CD8-positive, alpha-beta memory T cell (primary cell): ENCODE results near the gene REV3L. TPM values are rescaled to one million over a fixed set of nuclear protein-coding genes. Genes with fewer than 3 reads are reported as not detected.

Source experiments
- CTCF ChIA-PET: fragments of 350-600 bp; sonication (Branson Sonifier 250); formaldehyde crosslinking; loops from one replicate; lab custom pipeline; 2021; ENCODE audit warnings: antibody characterized with exemption; lab: Charles Lee
- POLR2A ChIA-PET: fragments of 350-600 bp; sonication (Branson Sonifier 250); formaldehyde crosslinking; loops from one replicate; lab custom pipeline; 2021; ENCODE audit warnings: antibody characterized with exemption; lab: Charles Lee
- DNase-seq, 5 donors: peaks; one replicate each; pipeline versions ENCODE4 v3.0.0 to v3.0.0-alpha.2; 2020 to 2022; ENCODE audit warnings: mixed read lengths in 1 of 5
- H3K27ac ChIP-seq: one replicate; pipeline ENCODE4 v1.7.0; 2013; ENCODE audit warnings: low read depth, mild to moderate bottlenecking, low read length, moderate library complexity
- H3K27me3 ChIP-seq: 2 replicates; pipeline ENCODE4 v1.7.0; 2013; ENCODE audit warnings: low read length, mild to moderate bottlenecking; ENCODE audit not compliant: insufficient read depth, poor library complexity, severe bottlenecking
- H3K36me3 ChIP-seq: 2 replicates; pipeline ENCODE4 v1.7.0; 2013; ENCODE audit warnings: mild to moderate bottlenecking, low read length, moderate library complexity; ENCODE audit not compliant: insufficient read depth
- H3K4me1 ChIP-seq: 2 replicates; pipeline ENCODE4 v1.7.0; 2013; ENCODE audit warnings: mild to moderate bottlenecking, low read length, moderate library complexity; ENCODE audit not compliant: insufficient read depth
- H3K4me3 ChIP-seq: 2 replicates; pipeline ENCODE4 v1.7.0; 2013; ENCODE audit warnings: mild to moderate bottlenecking, low read length
- H3K9me3 ChIP-seq: 2 replicates; pipeline ENCODE4 v1.7.0; 2013; ENCODE audit warnings: mild to moderate bottlenecking, low read length
- H3K27ac Mint-ChIP-seq, 8 donors: one replicate each; pipeline ENCODE4 v1.8.0; 2020 to 2021; ENCODE audit warnings: mixed read lengths in 8 of 8, mild to moderate bottlenecking in 6 of 8, inconsistent platforms in 3 of 8, moderate library complexity in 3 of 8
- H3K27me3 Mint-ChIP-seq, 2 donors: one replicate each; pipeline ENCODE4 v1.8.0; 2020 to 2021; ENCODE audit warnings: mixed read lengths in 2 of 2, mild to moderate bottlenecking in 1 of 2, moderate library complexity in 1 of 2
- H3K36me3 Mint-ChIP-seq, 3 donors: one replicate each; pipeline ENCODE4 v1.8.0; 2020 to 2021; ENCODE audit warnings: mixed read lengths in 3 of 3, inconsistent platforms in 1 of 3, mild to moderate bottlenecking in 1 of 3
- H3K4me1 Mint-ChIP-seq, 3 donors: one replicate each; pipeline ENCODE4 v1.8.0; 2020 to 2021; ENCODE audit warnings: mixed read lengths in 3 of 3, inconsistent platforms in 1 of 3, mild to moderate bottlenecking in 1 of 3
- H3K4me3 Mint-ChIP-seq, 7 donors: one replicate each; pipeline ENCODE4 v1.8.0; 2020 to 2021; ENCODE audit warnings: mixed read lengths in 7 of 7, mild to moderate bottlenecking in 6 of 7, moderate library complexity in 4 of 7, inconsistent platforms in 2 of 7
- H3K9me3 Mint-ChIP-seq, 5 donors: one replicate each; pipeline ENCODE4 v1.8.0; 2020 to 2022; ENCODE audit warnings: mixed read lengths in 5 of 5, mild to moderate bottlenecking in 3 of 5, moderate library complexity in 2 of 5, inconsistent platforms in 1 of 5
- polyA plus RNA-seq: library from polyadenylated mRNA; unstranded; fragments of 300-500 nt; fragmentation: Illumina TruSeq; gene quantifications from one replicate; pipeline ENCODE4 v1.2.3, GENCODE V29; 2021
- total RNA-seq, 2 experiments: library from RNA; stranded (reverse); gene quantifications; one replicate each; pipeline ENCODE4 v1.2.3, GENCODE V29; 2021

The REV3L gene
- total and polyA plus RNA-seq, 3 experiments from 2014 or later: 16.5 to 27.0 (median 20.8) TPM

DNA sequence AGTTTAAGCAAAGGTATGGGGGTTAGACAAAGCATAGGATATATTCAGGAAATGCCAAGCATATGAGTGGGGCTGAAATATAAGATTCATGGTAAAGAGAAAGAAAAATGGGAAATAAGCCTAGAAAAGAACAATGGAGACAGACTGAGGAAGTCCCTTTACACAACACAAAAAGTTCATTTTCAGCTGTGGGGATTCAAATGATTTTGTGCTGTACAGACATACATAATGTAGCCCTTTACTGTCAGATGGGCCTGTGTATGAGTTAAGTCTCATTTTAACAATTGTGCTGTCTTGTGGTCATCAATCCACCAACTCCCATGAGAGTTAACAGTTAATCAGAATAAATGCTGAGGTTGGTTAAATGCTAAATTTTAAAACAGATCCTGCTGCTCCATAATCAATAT is 37.2 kb downstream of the REV3L start:
- Mint-ChIP-seq H3K27ac (peak overlapping the region in 1 of 8 donors; percentile 12), H3K4me1 (peaks cover 23 to 55% (median 48%) of the 10 kb centered on the region in 3 donors)

DNA sequence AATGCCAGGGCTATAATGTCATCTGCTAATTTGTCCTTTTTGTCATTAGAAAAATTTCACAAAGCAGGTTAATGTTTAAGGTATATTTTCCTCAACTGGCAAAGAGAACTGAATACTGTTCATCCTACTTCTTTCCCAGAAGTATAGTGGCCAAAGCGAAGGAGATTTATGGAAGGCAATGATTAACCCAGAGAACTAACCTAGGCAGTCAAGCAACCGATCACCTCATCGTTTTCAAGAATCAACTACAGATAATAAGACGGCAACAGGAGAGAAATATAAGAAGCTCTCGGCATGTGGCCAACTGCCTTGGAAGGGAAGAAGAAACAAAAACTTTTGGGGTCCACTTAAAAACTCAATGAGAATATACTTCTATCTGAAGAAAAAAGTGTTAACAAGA is 38.2 kb downstream of the REV3L start:
- Histone ChIP-seq H3K4me1 (no peaks in the 10 kb centered on the region), H3K9me3 (no peaks in the 10 kb centered on the region), H3K4me3 (no peak overlapping the region), H3K36me3 (no peaks in the 10 kb centered on the region), H3K27ac (no peak overlapping the region), H3K27me3 (no peaks in the 10 kb centered on the region)
- H3K27me3 Mint-ChIP-seq: no peaks in the 10 kb centered on the region
- DNase-seq: no peak
- no peaks in the 10 kb centered on the region for H3K9me3 Mint-ChIP-seq
- CTCF ChIA-PET: no interaction called here
- no peak overlapping the region for H3K4me3 Mint-ChIP-seq
- peaks cover 0 to 2% (median under 1%) of the 10 kb centered on the region in 3 donors for H3K36me3 Mint-ChIP-seq
- H3K27ac Mint-ChIP-seq: no peak overlapping the region
- peaks cover 20 to 48% (median 40%) of the 10 kb centered on the region in 3 donors for H3K4me1 Mint-ChIP-seq
- POLR2A ChIA-PET: no interaction called here

More for the DNA sequence above, 37.2 kb downstream of the REV3L start:
- H3K36me3 ChIP-seq: no peaks in the 10 kb centered on the region
- no peak overlapping the region for H3K4me3 ChIP-seq
- ChIA-PET CTCF (no interaction called here), POLR2A (no interaction called here)
- no peaks in the 10 kb centered on the region for H3K27me3 ChIP-seq
- H3K9me3 Mint-ChIP-seq: no peaks in the 10 kb centered on the region
- peaks cover 0 to 3% (median 2%) of the 10 kb centered on the region in 3 donors for H3K36me3 Mint-ChIP-seq
- no peak overlapping the region for H3K4me3 Mint-ChIP-seq
- no peak overlapping the region for H3K27ac ChIP-seq
- no peaks in the 10 kb centered on the region for H3K4me1 ChIP-seq
- H3K9me3 ChIP-seq: no peaks in the 10 kb centered on the region
- peaks cover 0 to 1% of the 10 kb centered on the region in 2 donors for H3K27me3 Mint-ChIP-seq
- no peak for DNase-seq

DNA sequence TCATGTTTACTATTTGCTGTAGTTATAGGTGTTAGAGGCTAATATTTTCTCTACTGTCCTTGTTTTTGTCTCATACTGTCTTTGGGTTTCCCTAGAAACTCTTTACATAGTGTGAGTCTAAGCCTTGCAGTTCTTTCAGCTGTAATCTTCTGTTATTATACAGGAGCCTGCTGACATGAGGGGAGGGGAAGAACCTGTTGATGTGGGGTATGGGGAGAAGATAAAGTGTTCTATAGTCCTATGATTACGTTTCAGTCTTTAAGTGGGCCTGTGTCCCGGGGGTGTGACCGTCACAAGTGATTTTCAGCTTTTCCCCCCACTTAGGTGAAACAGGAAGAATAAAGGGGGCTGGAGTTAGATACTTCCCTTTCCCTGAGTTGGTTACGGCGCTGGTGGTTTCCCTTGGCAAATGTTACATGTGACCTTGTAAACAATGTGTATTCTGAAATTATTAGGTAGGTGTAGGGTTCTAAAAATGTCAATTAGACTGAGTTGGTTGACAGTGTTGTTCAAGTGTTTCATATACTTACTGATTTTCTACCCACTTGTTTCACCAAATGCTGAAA is 41.3 kb downstream of the REV3L start:
- Mint-ChIP-seq H3K36me3 (peaks cover 0 to 2% (median 0%) of the 10 kb centered on the region in 3 donors), H3K4me1 (peaks cover 22 to 48% (median 36%) of the 10 kb centered on the region in 3 donors), H3K27ac (peak overlapping the region in 2 of 8 donors; percentile 24 to 27), H3K27me3 (no peaks in the 10 kb centered on the region), H3K4me3 (no peak overlapping the region), H3K9me3 (no peaks in the 10 kb centered on the region)
- ChIA-PET POLR2A (no interaction called here), CTCF (no interaction called here)
- Histone ChIP-seq H3K4me1 (no peaks in the 10 kb centered on the region), H3K36me3 (no peaks in the 10 kb centered on the region), H3K27me3 (no peaks in the 10 kb centered on the region), H3K27ac (no peak overlapping the region), H3K4me3 (no peak overlapping the region), H3K9me3 (no peaks in the 10 kb centered on the region)
- no peak for DNase-seq

DNA sequence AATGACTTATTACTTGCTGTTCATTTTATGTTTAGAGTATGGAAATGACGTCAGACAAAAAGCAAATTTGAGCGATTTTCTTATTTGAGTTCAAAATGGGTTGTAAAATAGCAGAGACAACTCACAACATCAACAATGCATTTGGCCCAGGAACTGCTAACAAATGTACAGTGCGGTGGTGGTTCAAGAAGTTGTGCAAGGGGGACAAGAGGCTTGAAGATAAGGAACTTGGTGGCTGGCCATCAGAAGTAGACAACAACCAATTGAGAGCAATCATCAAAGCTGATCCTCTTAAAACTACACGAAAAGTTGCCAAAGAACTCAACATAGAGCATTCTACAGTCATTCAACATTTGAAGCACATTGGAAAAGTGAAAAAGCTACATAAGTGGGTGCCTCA is 43.8 kb downstream of the REV3L start:
- no peaks in the 10 kb centered on the region for H3K27me3 Mint-ChIP-seq
- CTCF ChIA-PET: no interaction called here

DNA sequence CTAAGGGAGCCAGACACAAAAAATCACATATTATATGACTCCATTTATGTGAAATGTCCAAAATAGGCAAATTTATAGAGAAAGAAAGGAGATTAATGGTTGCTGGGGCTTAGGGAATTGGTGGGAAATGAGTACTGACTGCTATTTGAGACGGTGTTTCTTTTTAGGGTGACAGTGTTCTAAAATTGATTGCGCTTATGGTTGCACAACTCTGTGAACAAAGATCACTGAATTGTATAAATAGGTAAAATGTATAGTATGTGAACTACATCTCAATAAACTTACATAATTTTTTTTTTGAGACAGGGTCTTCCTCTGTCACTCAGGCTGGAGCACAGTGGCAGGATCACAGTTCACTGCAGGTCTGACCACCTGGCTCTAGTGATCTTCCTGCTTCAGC is 45.4 kb downstream of the REV3L start:
- CTCF ChIA-PET: no interaction called here
- no peak overlapping the region for H3K4me3 Mint-ChIP-seq
- POLR2A ChIA-PET: no interaction called here

More for the DNA sequence above, 43.8 kb downstream of the REV3L start:
- Mint-ChIP-seq H3K9me3 (no peaks in the 10 kb centered on the region), H3K36me3 (peaks cover 0 to 2% (median 0%) of the 10 kb centered on the region in 3 donors), H3K27ac (no peak overlapping the region), H3K4me3 (no peak overlapping the region), H3K4me1 (peaks cover 26 to 49% (median 40%) of the 10 kb centered on the region in 3 donors)
- Histone ChIP-seq H3K36me3 (no peaks in the 10 kb centered on the region), H3K4me3 (no peak overlapping the region), H3K27ac (no peak overlapping the region), H3K9me3 (no peaks in the 10 kb centered on the region), H3K27me3 (no peaks in the 10 kb centered on the region), H3K4me1 (no peaks in the 10 kb centered on the region)
- DNase-seq: no peak
- POLR2A ChIA-PET: no interaction called here

DNA sequence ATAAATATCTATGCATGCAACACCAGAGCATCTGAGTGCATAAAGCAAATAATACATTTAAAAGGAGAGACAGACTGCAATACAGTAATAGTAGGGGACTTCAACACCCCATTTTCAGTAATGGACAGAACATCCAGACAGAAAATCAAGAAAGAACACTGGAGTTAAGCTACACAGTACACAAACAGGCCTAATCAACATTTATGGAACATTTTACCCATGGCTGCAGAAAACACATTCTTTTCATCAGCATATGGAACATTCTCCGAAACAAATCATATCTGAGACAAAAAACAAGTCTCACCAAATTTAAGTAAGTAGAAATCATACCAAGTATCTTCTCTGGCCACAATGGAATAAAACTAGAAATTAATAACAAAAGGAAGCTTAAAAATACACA is 50.5 kb downstream of the REV3L start:
- DNase-seq: no peak
- ChIA-PET POLR2A (interaction anchor here (0.6 kb wide), 1 partner anchor 50 kb away, joined by 7 read pairs; the partner anchor contains the start of gene REV3L), CTCF (no interaction called here)
- H3K27ac Mint-ChIP-seq: no peak overlapping the region
- H3K9me3 Mint-ChIP-seq: peaks cover 8 to 23% (median 16%) of the 10 kb centered on the region in 5 donors
- H3K27me3 Mint-ChIP-seq: no peaks in the 10 kb centered on the region
- H3K27ac ChIP-seq: no peak overlapping the region
- H3K4me1 ChIP-seq: peaks cover 10% of the 10 kb centered on the region
- no peaks in the 10 kb centered on the region for H3K36me3 ChIP-seq
- H3K4me3 ChIP-seq: no peak overlapping the region
- H3K4me1 Mint-ChIP-seq: peaks cover 34 to 71% (median 58%) of the 10 kb centered on the region in 3 donors
- peaks cover 12 to 27% (median 17%) of the 10 kb centered on the region in 3 donors for H3K36me3 Mint-ChIP-seq
- H3K27me3 ChIP-seq: no peaks in the 10 kb centered on the region
- H3K4me3 Mint-ChIP-seq: no peak overlapping the region
- H3K9me3 ChIP-seq: no peaks in the 10 kb centered on the region

More for the DNA sequence above, 45.4 kb downstream of the REV3L start:
- Histone ChIP-seq H3K9me3 (no peaks in the 10 kb centered on the region), H3K4me3 (no peak overlapping the region), H3K4me1 (peaks cover 1% of the 10 kb centered on the region), H3K27me3 (no peaks in the 10 kb centered on the region), H3K36me3 (no peaks in the 10 kb centered on the region), H3K27ac (no peak overlapping the region)
- Mint-ChIP-seq H3K9me3 (no peaks in the 10 kb centered on the region), H3K36me3 (peaks cover 0 to 3% (median 0%) of the 10 kb centered on the region in 3 donors), H3K4me1 (peaks cover 32 to 56% (median 51%) of the 10 kb centered on the region in 3 donors), H3K27ac (no peak overlapping the region), H3K27me3 (no peaks in the 10 kb centered on the region)
- DNase-seq: no peak

DNA sequence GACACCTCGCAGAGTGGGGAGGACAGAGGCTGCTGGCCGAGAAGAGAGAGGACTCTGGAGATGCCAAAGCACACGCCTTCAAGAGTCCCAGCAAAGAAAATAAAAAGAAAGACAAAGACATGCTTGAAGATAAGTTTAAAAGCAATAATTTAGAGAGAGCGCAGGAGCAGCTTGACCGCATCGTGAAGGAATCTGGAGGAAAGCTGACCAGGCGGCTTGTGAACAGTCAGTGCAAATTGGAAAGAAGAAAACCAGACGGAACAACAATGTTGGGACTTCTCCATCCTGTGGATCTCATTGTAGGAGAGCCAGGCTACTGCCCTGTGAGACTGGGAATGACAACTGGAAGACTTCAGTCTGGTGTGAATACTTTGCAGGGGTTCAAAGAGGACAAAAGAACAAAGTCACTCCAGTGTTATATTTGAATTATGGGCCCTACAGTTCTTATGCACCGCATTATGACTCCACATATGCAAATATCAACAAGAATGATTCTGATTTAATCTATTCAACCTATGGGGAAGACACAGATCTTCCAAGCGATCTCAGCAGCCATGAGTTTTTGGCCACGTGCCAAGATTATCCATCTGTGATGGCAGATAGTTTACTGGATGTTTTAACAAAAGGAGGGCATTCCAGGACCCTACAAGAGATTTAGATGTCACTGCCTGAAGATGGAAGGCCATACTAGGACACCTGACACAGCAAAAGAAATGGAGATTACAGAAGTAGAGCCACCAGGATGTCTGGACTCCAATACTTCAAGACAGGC is 52.2 kb downstream of the REV3L start:
- Mint-ChIP-seq H3K36me3 (peaks cover 11 to 27% (median 17%) of the 10 kb centered on the region in 3 donors), H3K27ac (peak overlapping the region in 1 of 8 donors; percentile 16), H3K4me3 (no peak overlapping the region), H3K27me3 (no peaks in the 10 kb centered on the region), H3K4me1 (peaks cover 37 to 77% (median 60%) of the 10 kb centered on the region in 3 donors), H3K9me3 (peaks cover 10 to 23% (median 16%) of the 10 kb centered on the region in 5 donors)
- ChIA-PET CTCF (no interaction called here), POLR2A (no interaction called here)
- Histone ChIP-seq H3K4me3 (no peak overlapping the region), H3K27ac (no peak overlapping the region), H3K4me1 (peaks cover 15% of the 10 kb centered on the region), H3K36me3 (no peaks in the 10 kb centered on the region), H3K27me3 (no peaks in the 10 kb centered on the region), H3K9me3 (no peaks in the 10 kb centered on the region)
- no peak for DNase-seq

DNA sequence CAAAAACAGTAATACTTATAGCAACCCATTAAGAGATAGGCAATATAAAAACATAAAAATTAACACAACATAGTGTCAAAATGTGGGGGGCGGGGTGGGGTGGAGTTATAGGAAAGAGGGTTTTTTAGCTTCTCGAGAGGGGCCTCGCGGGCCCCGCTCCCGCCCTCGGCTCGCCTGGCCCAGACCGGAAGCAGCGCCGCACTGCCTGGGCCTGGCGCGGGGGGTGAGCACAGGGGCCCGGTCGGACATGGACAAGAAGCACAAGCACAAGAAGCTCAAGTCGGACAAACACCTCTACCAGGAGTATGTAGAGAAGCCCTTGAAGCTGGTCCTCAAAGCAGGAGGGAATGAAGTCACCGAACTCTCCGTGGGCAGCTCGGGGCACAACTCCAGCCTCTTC is 53.4 kb downstream of the REV3L start:
- ChIA-PET CTCF (no interaction called here), POLR2A (no interaction called here)
- no peak for DNase-seq
- Mint-ChIP-seq H3K4me1 (peaks cover 35 to 73% (median 60%) of the 10 kb centered on the region in 3 donors), H3K36me3 (peaks cover 12 to 27% (median 17%) of the 10 kb centered on the region in 3 donors), H3K27ac (peak overlapping the region in 2 of 8 donors; percentile 54 to 80), H3K27me3 (no peaks in the 10 kb centered on the region), H3K4me3 (no peak overlapping the region), H3K9me3 (peaks cover 10 to 23% (median 16%) of the 10 kb centered on the region in 5 donors)
- no peak overlapping the region for H3K27ac ChIP-seq
- peaks cover 15% of the 10 kb centered on the region for H3K4me1 ChIP-seq
- no peak overlapping the region for H3K4me3 ChIP-seq
- no peaks in the 10 kb centered on the region for H3K9me3 ChIP-seq
- no peaks in the 10 kb centered on the region for H3K27me3 ChIP-seq
- H3K36me3 ChIP-seq: no peaks in the 10 kb centered on the region
